GM12872 (cell line): Measurements from ENCODE around the gene UQCRC1.

Experiments
- CTCF ChIP-seq: IDR thresholded peaks from 3 replicates; pipeline ENCODE4 v1.5.1; 2011; ENCODE audit warnings: low read depth, mild to moderate bottlenecking, low read length, moderate library complexity; ENCODE audit not compliant: insufficient read depth

The UQCRC1 gene

DNA sequence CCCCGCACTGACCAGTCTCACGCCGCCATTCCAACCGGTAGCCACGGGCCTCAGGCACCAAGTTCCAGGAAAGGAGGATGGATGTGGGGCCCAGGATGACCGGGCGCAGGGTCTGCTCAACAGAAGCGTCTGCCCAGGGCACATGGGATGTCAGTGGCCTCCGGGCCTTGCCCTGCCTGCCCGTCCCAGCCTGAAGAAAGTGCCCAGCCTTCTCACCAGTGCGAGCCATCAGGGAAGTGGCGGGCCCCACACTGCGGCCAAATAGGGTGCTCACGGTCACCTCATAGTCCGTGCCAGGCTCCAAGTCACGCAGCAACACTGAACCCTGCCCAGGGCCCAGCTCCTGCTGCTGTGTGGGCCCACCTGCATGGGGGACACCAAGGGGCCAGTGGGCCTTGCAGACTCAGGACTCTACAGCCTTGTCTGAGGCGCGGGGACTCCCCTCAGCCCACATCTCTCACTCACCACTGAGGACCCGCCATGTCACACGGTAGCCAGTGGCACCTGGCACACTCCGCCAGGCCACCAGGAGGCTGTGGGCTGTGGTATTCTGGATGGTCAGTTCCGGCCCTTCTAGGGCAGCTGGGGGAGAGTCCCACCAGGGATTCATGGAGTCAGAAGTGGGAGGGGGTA, 17.4 kb downstream of the UQCRC1 start:
- TF ChIP-seq CTCF, result no peak

GRCh38 chr3:48591436-48591835, 18.0 kb downstream of the UQCRC1 start:
- no peak for TF ChIP-seq CTCF

DNA sequence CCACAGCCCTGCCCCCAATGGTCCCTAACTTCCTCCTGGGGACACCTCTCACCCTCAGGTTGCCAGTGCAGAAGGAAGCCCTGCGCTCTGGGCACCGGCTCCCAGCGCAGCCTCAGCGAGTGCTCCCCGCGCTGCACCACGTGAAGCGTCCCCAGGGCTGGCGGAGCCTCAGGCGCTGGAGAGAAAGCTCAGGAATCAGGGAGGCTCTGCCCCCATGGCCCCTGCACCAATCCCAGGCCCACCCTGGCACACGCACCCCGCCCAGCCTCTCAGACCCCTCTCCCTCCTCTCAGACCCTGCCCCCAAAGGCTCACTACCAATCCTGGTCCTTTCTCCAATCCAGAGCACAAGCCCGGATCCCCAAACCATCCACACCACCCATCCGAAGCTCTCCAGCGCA, 21.2 kb downstream of the UQCRC1 start:
- no peak for TF ChIP-seq CTCF

DNA sequence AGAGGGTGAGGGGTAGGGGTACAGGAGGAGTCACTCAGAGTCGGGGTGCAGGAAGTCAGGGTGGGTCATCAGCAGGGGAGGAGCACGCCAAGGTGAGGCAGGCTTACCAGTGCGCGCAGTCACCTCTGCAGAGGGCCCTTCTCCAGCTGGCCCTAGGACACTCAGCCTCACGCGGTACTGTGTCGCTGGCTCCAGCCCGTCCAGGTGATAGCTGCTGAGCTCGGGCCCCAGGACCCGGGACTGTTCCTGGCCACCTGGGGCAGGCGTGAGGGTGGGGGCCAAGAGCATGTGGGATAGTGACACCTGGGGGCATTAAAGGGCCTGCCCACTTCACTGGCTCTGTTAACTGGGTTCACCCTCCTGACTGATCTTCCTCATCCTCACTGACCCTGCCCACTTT, 21.8 kb downstream of the UQCRC1 start:
- no peak for TF ChIP-seq CTCF

- no peak for TF ChIP-seq CTCF
Measured at GRCh38 chr3:48585411-48585810, 24.0 kb downstream of the UQCRC1 start.

- TF ChIP-seq CTCF, result no peak
Measured at GRCh38 chr3:48584836-48585235, 24.6 kb downstream of the UQCRC1 start.

GRCh38 chr3:48581621-48582481, 27.6 kb downstream of the UQCRC1 start:
- no peak for TF ChIP-seq CTCF
